22Rv1 (cell line): ENCODE data around the gene PDX1.

Source experiments
- H3K27ac ChIP-seq: fragments of 450-650 bp; 2 replicates; pipeline ENCODE4 v1.5.1; 2017
- ZFX ChIP-seq: fragments of 450-650 bp; IDR thresholded peaks from 2 replicates; pipeline ENCODE4 v1.6.1; 2017; ENCODE audit warnings: antibody characterized with exemption, borderline replicate concordance
- TF ChIP-seq, protein P1 (sequence below): fragments of 450-650 bp; IDR thresholded peaks from 2 replicates; pipeline ENCODE4 v1.5.1; 2017; ENCODE audit warnings: mild to moderate bottlenecking

Gene PDX1

DNA sequence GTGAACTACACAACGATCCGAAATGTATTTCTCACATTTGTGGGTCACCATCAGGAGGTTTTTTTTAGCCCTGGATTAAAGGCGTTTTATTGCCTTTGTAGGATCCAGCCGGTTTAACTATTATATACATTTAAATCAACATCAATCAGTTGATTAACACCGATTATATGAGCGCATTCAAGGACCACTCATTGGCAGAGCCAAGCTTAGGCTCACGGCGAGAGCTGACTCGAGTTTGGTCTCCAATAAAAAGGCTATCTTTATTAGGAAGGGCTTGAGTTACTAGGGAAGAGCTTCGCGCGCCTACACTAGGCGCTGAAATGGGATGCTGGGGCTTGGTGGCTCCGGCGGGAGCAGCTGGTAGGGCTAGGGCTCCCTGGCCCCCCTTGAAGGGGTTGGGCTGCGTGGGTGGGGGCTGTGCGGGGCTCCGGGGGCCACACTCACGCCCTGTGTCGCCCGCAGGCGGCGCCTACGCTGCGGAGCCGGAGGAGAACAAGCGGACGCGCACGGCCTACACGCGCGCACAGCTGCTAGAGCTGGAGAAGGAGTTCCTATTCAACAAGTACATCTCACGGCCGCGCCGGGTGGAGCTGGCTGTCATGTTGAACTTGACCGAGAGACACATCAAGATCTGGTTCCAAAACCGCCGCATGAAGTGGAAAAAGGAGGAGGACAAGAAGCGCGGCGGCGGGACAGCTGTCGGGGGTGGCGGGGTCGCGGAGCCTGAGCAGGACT, 4.2 kb downstream of the PDX1 start:
- H3K27ac ChIP-seq: no peak overlapping the region
- TF ChIP-seq ZFX: no peak
- TF ChIP-seq, protein P1, sequence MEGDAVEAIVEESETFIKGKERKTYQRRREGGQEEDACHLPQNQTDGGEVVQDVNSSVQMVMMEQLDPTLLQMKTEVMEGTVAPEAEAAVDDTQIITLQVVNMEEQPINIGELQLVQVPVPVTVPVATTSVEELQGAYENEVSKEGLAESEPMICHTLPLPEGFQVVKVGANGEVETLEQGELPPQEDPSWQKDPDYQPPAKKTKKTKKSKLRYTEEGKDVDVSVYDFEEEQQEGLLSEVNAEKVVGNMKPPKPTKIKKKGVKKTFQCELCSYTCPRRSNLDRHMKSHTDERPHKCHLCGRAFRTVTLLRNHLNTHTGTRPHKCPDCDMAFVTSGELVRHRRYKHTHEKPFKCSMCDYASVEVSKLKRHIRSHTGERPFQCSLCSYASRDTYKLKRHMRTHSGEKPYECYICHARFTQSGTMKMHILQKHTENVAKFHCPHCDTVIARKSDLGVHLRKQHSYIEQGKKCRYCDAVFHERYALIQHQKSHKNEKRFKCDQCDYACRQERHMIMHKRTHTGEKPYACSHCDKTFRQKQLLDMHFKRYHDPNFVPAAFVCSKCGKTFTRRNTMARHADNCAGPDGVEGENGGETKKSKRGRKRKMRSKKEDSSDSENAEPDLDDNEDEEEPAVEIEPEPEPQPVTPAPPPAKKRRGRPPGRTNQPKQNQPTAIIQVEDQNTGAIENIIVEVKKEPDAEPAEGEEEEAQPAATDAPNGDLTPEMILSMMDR: no peak

DNA sequence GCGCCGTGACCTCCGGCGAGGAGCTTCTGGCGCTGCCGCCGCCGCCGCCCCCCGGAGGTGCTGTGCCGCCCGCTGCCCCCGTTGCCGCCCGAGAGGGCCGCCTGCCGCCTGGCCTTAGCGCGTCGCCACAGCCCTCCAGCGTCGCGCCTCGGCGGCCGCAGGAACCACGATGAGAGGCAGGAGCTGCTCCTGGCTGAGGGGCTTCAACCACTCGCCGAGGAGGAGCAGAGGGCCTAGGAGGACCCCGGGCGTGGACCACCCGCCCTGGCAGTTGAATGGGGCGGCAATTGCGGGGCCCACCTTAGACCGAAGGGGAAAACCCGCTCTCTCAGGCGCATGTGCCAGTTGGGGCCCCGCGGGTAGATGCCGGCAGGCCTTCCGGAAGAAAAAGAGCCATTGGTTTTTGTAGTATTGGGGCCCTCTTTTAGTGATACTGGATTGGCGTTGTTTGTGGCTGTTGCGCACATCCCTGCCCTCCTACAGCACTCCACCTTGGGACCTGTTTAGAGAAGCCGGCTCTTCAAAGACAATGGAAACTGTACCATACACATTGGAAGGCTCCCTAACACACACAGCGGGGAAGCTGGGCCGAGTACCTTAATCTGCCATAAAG, 4.8 kb downstream of the PDX1 start:
- no peak overlapping the region for H3K27ac ChIP-seq
- TF ChIP-seq, protein P1: no peak
- no peak for TF ChIP-seq ZFX

DNA sequence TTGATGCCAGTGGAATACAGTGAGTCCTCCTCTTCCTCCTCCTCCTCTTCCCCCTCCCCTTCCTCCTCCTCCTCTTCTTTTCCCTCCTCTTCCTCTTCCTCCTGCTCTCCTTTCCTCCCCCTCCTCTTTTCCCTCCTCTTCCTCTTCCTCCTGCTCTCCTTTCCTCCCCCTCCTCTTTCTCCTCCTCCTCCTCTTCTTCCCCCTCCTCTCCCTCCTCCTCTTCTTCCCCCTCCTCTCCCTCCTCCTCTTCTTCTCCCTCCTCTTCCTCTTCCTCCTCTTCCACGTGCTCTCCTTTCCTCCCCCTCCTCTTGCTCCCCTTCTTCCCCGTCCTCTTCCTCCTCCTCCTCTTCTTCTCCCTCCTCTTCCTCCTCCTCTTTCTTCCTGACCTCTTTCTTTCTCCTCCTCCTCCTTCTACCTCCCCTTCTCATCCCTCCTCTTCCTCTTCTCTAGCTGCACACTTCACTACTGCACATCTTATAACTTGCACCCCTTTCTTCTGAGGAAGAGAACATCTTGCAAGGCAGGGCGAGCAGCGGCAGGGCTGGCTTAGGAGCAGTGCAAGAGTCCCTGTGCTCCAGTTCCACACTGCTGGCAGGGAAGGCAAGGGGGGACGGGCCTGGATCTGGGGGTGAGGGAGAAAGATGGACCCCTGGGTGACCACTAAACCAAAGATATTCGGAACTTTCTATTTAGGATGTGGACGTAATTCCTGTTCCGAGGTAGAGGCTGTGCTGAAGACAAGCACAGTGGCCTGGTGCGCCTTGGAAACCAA, 5.6 kb downstream of the PDX1 start:
- no peak overlapping the region for H3K27ac ChIP-seq
- TF ChIP-seq, protein P1: no peak
- TF ChIP-seq ZFX: no peak

DNA sequence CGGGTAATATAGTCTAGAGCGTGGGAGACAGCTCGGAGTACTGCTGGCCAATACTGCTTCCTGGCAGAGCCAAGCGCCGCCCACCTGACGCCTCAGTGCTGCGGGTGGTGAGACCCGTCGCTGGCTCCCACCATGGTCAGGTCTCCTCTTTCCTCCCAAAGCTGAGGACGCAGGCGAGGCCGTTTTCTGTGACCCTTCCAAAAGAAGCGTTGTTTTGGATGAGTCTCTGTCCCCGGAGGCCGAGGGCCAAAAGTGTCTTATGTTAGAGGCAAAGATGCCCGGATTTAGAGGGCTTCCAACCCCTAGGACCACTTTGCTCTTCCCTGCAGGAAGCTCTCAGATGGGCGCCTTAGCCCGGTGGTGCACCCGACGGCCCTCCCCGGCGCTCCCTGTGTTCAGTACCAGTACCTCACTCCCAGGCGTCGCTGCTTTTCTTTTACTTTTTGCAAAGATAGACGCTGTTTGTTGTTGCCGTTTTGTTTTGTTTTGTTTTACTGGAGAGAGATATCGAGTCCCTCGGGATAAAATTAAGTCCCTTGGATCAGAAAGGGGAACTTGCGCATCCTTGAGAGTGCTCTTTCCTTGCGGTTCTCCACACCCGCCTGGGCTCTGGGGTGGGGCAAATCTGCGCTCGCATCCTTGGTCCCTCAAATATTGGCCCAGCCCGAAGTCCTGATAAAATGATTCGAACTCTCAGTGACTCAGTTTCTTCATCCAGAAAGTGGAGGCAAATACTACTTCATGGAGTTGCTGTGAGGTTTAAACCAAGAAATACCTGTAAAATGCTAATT, 7.0 kb downstream of the PDX1 start:
- TF ChIP-seq ZFX: no peak
- TF ChIP-seq, protein P1: no peak
- H3K27ac ChIP-seq: no peak overlapping the region

- H3K27ac ChIP-seq: no peak overlapping the region
- TF ChIP-seq, protein P1: no peak
- TF ChIP-seq ZFX: no peak
These were observed 7.9 kb downstream of the PDX1 start for GRCh38 chr13:27927444-27928352.

GRCh38 chr13:27928353-27928804, 8.6 kb downstream of the PDX1 start:
- H3K27ac ChIP-seq: no peak overlapping the region
- TF ChIP-seq, protein P1: no peak
- no peak for TF ChIP-seq ZFX
